Measurements from ENCODE around the gene DPP10. TPM values are rescaled to one million over a fixed set of nuclear protein-coding genes. Genes with fewer than 3 reads are reported as not detected.

Gene DPP10
- total and polyA plus RNA-seq, 10 of the 15 experiments (the other 5 are each of a cell fraction or from before 2014, with no cell fraction given): not detected

DNA sequence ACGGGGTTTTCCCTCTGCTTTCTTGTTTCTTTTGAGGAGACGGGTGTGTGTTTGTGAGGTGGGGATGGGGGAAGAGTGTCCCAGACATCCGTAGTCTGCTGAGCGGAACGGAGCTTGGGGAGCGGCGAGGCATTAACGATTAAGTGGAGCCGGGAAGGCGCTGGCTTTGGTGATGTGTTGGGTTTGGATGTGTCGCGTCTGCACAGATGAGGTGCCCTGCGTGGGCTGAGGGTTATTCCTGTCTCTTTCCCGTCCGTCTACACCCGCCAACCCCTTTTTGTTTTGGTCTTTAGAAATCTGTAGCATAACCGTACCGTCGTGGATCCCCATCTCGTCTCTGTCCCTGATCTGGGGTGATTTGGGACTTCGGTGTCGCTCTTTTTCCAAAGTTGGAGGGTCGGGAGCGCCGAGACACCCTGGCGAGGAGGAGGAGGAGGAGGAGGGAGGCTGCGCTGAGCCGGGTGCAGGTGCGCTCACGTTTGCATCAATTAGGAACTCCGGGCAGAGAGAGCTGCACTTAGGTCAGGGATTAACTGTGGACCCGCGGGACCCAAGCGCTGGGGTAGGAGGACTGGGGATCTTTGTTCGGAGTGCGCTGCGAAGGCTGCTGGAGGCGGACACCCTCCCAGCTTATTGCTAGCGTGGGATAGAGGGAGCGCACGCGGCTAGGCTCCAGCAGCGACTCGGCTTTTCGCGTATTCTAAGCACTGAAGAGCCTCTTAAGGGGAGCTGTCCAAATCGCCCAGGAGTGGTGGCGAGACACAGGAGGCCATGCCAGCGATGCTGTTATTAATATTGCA lies 720.3 kb downstream of the DPP10 start:
- TF ChIP-seq, protein P1, sequence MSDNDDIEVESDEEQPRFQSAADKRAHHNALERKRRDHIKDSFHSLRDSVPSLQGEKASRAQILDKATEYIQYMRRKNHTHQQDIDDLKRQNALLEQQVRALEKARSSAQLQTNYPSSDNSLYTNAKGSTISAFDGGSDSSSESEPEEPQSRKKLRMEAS (IDR thresholded peaks at IDR 0.05; ENCODE audit: low read depth, low read length): no peak
- TF ChIP-seq SMC3 (IDR thresholded peaks at IDR 0.05; ENCODE audit: borderline replicate concordance, low read length) (no peak), IKZF2 (IDR thresholded peaks at IDR 0.05) (no peak), POLR2A (IDR thresholded peaks at IDR 0.05; ENCODE audit: low read depth, low read length) (no peak), GATAD2B (conservative IDR thresholded peaks at IDR 0.05; ENCODE audit: low read depth) (no peak), TARDBP (IDR thresholded peaks at IDR 0.05; ENCODE audit: borderline replicate concordance) (no peak), ZBED1 (IDR thresholded peaks at IDR 0.05; ENCODE audit: borderline replicate concordance) (no peak), HDAC2 (IDR thresholded peaks at IDR 0.05) (no peak), EGR1 (IDR thresholded peaks at IDR 0.05; ENCODE audit: borderline replicate concordance in 1 of 2, low read depth in 2 of 2, low read length in 2 of 2) (no peak), BMI1 (IDR thresholded peaks at IDR 0.05; ENCODE audit: borderline replicate concordance) (no peak), CBX5 (IDR thresholded peaks at IDR 0.05; ENCODE audit: low read depth) (no peak), POU2F2 (IDR thresholded peaks at IDR 0.05; ENCODE audit: borderline replicate concordance, low read depth, low read length) (no peak), NRF1 (conservative IDR thresholded peaks at IDR 0.05; ENCODE audit: low read depth, low read length) (no peak), SMAD5 (IDR thresholded peaks at IDR 0.05; ENCODE audit: low read depth) (no peak)
- TF ChIP-seq, protein P2, sequence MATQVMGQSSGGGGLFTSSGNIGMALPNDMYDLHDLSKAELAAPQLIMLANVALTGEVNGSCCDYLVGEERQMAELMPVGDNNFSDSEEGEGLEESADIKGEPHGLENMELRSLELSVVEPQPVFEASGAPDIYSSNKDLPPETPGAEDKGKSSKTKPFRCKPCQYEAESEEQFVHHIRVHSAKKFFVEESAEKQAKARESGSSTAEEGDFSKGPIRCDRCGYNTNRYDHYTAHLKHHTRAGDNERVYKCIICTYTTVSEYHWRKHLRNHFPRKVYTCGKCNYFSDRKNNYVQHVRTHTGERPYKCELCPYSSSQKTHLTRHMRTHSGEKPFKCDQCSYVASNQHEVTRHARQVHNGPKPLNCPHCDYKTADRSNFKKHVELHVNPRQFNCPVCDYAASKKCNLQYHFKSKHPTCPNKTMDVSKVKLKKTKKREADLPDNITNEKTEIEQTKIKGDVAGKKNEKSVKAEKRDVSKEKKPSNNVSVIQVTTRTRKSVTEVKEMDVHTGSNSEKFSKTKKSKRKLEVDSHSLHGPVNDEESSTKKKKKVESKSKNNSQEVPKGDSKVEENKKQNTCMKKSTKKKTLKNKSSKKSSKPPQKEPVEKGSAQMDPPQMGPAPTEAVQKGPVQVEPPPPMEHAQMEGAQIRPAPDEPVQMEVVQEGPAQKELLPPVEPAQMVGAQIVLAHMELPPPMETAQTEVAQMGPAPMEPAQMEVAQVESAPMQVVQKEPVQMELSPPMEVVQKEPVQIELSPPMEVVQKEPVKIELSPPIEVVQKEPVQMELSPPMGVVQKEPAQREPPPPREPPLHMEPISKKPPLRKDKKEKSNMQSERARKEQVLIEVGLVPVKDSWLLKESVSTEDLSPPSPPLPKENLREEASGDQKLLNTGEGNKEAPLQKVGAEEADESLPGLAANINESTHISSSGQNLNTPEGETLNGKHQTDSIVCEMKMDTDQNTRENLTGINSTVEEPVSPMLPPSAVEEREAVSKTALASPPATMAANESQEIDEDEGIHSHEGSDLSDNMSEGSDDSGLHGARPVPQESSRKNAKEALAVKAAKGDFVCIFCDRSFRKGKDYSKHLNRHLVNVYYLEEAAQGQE (IDR thresholded peaks at IDR 0.05; ENCODE audit: low read depth, low read length): no peak
- TF ChIP-seq, protein P3, sequence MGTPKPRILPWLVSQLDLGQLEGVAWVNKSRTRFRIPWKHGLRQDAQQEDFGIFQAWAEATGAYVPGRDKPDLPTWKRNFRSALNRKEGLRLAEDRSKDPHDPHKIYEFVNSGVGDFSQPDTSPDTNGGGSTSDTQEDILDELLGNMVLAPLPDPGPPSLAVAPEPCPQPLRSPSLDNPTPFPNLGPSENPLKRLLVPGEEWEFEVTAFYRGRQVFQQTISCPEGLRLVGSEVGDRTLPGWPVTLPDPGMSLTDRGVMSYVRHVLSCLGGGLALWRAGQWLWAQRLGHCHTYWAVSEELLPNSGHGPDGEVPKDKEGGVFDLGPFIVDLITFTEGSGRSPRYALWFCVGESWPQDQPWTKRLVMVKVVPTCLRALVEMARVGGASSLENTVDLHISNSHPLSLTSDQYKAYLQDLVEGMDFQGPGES (IDR thresholded peaks at IDR 0.05): no peak
- TF ChIP-seq, protein P4, sequence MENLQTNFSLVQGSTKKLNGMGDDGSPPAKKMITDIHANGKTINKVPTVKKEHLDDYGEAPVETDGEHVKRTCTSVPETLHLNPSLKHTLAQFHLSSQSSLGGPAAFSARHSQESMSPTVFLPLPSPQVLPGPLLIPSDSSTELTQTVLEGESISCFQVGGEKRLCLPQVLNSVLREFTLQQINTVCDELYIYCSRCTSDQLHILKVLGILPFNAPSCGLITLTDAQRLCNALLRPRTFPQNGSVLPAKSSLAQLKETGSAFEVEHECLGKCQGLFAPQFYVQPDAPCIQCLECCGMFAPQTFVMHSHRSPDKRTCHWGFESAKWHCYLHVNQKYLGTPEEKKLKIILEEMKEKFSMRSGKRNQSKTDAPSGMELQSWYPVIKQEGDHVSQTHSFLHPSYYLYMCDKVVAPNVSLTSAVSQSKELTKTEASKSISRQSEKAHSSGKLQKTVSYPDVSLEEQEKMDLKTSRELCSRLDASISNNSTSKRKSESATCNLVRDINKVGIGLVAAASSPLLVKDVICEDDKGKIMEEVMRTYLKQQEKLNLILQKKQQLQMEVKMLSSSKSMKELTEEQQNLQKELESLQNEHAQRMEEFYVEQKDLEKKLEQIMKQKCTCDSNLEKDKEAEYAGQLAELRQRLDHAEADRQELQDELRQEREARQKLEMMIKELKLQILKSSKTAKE (IDR thresholded peaks at IDR 0.05; ENCODE audit: low read depth, poor library complexity, severe bottlenecking): no peak
- Histone ChIP-seq H3K27me3 (replicated peaks in 1 of 2; ENCODE audit: control insufficient read depth in 2 of 2, insufficient read depth in 2 of 2, low read length in 1 of 2) (peaks cover 0 to 1% of the 10 kb centered on the region in 2 experiments; a peak in 1 of 4 replicates), H3K4me3 (no peak overlapping the region), H4K20me1 (ENCODE audit: control insufficient read depth, insufficient read depth) (no peaks in the 10 kb centered on the region), H3K4me1 (ENCODE audit: control insufficient read depth, insufficient read depth, low read length) (no peaks in the 10 kb centered on the region), H3K27ac (ENCODE audit: control insufficient read depth, insufficient read depth) (no peak overlapping the region), H3K4me2 (ENCODE audit: control insufficient read depth, insufficient read depth) (no peak overlapping the region), H3K79me2 (ENCODE audit: control insufficient read depth, insufficient read depth, low read length) (no peaks in the 10 kb centered on the region), H3K36me3 (ENCODE audit: control insufficient read depth in 2 of 2, insufficient read depth in 2 of 2, low read length in 1 of 2) (no peaks in the 10 kb centered on the region), H2AFZ (ENCODE audit: control insufficient read depth, low read depth, low read length) (no peak overlapping the region), H3K9me3 (replicated peaks; ENCODE audit: control insufficient read depth, insufficient read depth, low read length) (no peaks in the 10 kb centered on the region; the same call in 2 of the 3 replicates), H3K9ac (ENCODE audit: control insufficient read depth, insufficient read depth, low read length) (no peak overlapping the region)
- BruUV-seq (replicated peaks): no TSS peak
- RAD21 ChIA-PET (ENCODE audit: unreplicated experiment): no interaction called here
- POLR2A ChIA-PET: no interaction called here
- no peak for DNase-seq (ENCODE audit: low read depth, low spot score)
- 36% methylated on average over 49 of the region's 49 CpGs for WGBS (ENCODE audit: insufficient coverage, insufficient replicate concordance, low lambda C conversion rate, missing lambda C conversion rate)
- no peak for FAIRE-seq
- in situ Hi-C loops (cut with MboI) (no loop called here), intact Hi-C loops (cut with micrococcal nuclease; ENCODE audit: unreplicated experiment) (loop anchor here (10.0 kb wide), 1 partner anchor 492 kb away; no protein-coding TSS in a partner anchor)
- CTCF ChIA-PET: no interaction called here
- SMC1A ChIA-PET (ENCODE audit: uncharacterized antibody, unreplicated experiment): no interaction called here
- no peak for ATAC-seq

Data from GM12878 (cell line).